Measurements from ENCODE around the gene ZDHHC14.
"Not testable (repeated sequence)": the region's sequence is repeated elsewhere in the genome, so short reads cannot be mapped to it uniquely, and the experiment has no call there.

ZDHHC14 gene

DNA sequence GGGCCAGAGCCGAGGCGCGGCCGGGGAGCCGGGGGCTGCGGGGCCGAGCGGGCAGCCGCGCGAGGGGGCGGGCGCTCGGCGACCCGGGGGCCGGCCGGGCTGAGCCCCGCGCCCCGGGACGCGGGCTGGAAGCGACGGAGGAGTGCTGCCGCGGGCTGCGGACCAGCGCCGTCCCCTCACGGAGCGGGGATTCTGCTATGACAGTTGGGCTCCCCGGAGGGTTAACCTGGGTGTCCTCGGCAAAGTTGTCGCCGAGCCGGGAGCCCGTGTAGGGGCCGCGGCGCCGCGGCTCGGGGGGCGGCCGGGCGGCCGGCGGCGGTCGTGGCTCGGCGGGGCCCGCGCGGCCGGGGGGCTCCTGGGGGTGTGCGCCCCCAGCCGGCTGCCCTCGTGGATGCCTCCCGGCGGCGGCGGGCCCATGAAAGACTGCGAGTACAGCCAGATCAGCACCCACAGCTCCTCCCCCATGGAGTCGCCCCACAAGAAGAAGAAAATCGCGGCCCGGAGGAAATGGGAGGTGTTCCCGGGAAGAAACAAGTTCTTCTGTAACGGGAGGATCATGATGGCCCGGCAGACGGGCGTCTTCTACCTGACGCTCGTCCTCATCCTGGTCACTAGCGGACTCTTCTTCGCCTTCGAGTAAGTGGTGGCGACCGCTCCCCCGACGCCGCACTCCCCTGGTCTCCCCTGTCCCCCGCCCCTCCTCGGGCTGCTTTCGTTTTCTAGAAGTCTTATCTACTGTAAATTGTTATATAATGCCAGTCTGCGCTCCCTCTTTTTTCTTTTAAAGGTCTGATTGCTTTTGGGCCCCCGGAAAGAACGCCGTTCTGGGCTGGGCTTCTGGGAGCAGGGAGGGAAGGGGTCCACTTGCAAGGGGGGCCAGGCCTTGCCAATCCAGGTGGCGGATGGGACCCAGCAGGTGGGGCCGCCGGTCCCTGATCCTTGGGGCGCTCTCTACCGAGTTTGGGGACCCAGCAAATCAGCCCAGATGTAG lies 936 bp downstream of the ZDHHC14 start:
- DNase-seq: no peak

GRCh38 chr6:157382821-157383220 lies 1.8 kb downstream of the ZDHHC14 start:
- no peak for DNase-seq

GRCh38 chr6:157383471-157383870 lies 2.5 kb downstream of the ZDHHC14 start:
- DNase-seq: no peak

DNA sequence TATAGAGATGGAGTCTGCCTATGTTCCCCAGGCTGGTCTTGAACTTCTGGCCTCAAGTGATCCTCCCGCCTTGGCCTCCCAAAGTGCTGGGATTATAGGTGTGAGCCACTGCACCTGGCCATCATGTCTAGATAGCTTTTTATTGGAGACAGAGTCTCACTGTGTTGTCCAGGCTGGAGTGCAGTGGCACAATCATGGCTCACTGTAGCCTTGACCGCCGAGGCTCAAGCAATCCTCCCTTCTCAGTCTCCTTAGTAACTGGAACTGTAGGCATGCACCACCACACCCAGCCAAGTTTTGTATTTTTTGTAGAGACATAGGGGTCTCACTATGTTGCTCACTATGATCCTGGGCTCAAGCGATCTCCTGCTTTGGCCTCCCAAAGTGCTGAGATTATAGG lies 4.0 kb downstream of the ZDHHC14 start:
- DNase-seq: not testable (repeated sequence)

- DNase-seq: no peak
Measured at GRCh38 chr6:157385482-157385881, 4.5 kb downstream of the ZDHHC14 start.

DNA sequence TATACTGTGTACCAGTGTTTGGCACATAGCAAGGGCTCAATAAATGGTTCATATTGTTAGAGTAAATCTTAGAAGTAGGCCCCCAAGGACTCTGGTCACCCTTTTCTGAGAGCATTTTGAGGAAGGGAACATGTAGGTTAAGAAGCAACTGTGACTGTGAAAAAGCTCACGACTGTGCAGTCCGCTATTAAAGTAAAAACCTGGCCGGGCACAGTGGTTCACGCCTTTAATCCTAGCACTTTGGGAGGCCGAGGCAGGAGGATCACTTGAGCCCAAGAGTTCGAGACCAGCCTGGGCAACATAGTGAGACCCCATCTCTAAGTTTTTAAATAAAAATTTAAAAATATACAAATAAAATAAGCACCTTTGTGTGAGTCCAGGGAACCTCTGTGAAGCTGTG lies 5.0 kb downstream of the ZDHHC14 start:
- no peak for DNase-seq

- no peak for DNase-seq
Measured at GRCh38 chr6:157386454-157386853, 5.5 kb downstream of the ZDHHC14 start.

DNA sequence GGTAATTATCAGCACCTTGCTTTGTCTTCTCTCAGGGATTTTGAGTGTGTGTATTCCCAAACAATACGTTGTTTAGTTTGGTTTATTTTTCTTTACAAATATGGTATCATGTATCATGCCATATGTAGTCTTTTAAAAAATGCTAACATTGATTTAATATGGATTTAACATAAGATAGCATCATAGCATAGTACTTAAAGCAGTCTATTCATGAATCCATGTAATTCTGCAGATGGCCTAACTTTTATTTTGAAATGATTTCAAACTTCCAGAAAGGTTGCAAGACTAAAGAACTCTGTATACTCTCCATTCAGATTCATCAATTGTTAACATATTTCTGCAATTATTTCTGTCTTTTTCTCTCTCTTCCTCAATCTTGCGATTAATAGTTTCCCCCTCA lies 7.9 kb downstream of the ZDHHC14 start:
- DNase-seq: no peak

GRCh38 chr6:157390273-157391060 lies 9.5 kb downstream of the ZDHHC14 start:
- no peak for DNase-seq

DNA sequence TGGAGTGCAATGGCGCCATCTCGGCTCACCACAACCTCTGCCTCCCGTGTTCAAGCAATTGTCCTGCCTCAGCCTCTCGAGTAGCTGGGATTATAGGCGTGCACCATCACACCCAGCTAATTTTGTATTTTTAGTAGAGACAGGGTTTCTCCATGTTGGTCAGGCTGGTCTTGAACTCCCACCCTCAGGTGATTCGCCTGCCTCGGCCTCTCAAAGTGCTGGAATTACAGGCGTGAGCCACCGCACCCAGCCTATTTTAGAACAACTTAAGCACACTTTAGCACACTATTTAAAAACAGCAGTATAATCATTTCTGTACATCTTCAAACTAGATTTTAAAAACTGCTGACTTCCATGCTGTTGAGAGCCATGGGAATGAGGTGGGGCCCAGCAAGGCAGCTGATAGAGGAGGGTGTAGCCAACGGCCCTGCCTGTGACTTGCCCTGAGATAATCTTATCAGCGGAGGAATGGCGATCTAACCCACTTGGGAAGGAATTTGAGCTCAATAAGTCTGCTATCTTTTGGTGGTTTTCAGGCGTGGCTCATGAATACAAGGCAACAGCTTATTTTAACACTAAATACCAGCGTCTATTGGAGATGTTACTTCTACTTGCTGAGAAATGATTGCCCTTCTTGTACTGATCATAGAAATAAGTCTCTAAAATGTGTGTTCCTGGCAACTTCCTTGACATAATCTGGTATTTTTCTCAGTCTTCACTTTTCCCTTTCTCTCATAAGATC lies 12.1 kb downstream of the ZDHHC14 start:
- no peak for DNase-seq

DNA sequence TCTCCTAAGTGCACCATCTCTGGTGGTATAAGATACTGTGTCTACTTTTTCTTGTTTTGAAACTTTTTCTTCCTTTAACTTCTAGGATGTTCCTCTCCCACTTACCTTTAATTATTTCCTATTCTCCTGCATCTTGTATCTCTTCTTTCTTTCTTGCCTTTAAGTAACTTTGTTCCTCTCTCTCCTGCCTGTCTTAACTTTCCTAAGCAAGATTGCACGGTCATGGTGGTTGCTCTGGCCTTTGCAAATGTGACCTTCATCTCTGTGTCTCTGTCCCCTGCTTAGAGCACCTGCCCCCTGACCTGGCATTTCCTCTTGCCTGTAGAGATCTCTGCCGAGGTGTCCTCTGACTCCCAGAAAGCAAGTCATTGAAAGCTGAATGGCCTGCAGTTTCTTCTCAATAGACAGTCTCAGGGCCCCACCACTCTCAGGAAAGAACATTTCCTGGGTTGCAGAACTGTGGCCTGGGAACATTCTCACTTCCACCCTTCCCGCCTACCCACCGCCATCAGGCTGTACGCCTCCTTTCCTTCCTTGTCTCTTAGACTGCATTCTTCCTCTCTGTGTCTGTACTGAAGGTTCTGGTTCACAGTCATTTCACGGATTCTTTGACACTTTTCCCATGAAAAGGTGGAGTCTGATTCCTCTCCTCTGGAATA lies 12.8 kb downstream of the ZDHHC14 start:
- DNase-seq: no peak

- not testable (repeated sequence) for DNase-seq
Measured at GRCh38 chr6:157395199-157395598, 14.2 kb downstream of the ZDHHC14 start.

GRCh38 chr6:157396026-157396425 lies 15.0 kb downstream of the ZDHHC14 start:
- no peak for DNase-seq

GRCh38 chr6:157397660-157398059 lies 16.7 kb downstream of the ZDHHC14 start:
- no peak for DNase-seq

GRCh38 chr6:157398151-157398550 lies 17.2 kb downstream of the ZDHHC14 start:
- no peak for DNase-seq

DNA sequence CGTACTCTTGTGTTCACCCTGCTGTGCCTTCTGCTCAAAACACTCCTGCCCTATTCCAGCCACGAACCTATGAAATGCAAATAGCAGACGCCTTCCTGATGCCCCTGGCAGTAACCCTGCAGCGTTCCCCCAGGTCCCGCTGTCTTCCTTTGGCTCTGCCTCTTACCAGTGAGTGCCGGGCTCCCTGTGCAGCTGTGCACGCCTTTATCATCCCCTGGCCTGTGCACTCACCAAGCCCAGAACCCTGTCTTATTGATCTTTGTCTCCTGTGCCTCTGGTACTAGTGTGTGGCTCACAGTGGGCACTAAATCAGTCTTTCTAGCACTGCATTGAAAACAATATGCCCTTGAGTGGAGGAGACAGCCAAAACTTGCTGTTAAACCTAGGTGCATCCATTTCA lies 19.7 kb downstream of the ZDHHC14 start:
- DNase-seq: no peak

- DNase-seq: no peak
Measured at GRCh38 chr6:157401734-157402338, 20.8 kb downstream of the ZDHHC14 start.

DNA sequence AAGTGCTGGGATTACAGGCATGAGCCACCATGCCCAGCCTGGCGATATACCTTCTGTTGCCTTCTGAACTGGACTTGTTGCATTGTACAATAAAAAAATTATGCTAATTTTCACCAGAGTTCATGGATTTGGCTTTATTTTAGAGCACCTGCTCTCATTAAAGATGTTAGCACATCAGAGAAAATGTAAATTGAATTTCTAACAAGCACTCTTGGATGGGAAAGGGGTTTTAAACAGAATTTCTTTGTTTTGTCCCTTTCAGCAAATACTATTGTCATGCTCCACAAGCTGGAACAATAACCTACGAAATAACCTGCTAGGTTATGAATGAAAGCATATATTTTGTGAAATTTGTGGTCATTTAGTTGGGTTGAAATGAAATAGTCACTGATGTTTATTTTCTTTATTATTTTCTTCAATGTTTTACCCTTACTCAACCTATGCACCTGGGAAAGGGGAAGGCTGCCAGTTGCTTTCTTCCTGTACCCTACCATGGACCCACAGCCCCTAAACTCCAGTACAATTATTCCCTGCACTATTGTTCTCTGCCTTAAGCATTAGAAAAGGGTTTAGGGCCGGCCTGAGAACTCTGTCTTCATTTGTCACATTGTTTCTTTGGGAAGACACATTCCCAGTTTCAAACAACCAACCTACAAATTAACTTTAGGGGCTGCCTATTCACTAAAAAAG lies 22.2 kb downstream of the ZDHHC14 start:
- no peak for DNase-seq

- DNase-seq: no peak
Measured at GRCh38 chr6:157403686-157404051, 22.7 kb downstream of the ZDHHC14 start.

DNA sequence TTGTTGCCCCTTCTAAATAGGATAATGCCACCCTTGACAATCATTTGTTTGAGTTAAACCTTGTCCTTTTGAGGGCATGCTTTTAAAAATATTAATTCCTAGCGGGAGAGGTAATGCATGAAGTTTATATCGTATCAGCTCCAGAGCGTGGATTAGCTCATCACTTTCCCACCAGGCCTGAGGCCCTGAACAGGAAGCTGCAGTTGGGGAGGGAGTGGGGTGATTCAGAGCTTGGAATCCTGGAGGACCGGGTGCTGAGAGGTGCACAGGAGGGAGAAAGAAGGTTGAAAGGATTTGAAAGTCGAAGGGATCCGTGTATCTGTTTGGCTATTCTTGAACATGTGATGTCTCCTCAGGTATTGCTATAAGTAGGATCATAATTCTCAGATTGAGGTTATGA lies 25.0 kb downstream of the ZDHHC14 start:
- no peak for DNase-seq

- DNase-seq: no peak
Measured at GRCh38 chr6:157406661-157407060, 25.7 kb downstream of the ZDHHC14 start.

GRCh38 chr6:157407646-157408045 lies 26.7 kb downstream of the ZDHHC14 start:
- DNase-seq: no peak

Data from NCI-H446 treated with DMSO at 0.1 percent for 48 hours (cell line).